GM18499 (cell line): ENCODE results near the gene KCNB1.

Experiments
- ATAC-seq: cut with Tn5 transposase; IDR thresholded peaks from one replicate; pipeline ENCODE4 v1.9.1; 2021; ENCODE audit warnings: moderate number of reproducible peaks; ENCODE audit not compliant: insufficient read depth, unreplicated experiment

Gene KCNB1

DNA sequence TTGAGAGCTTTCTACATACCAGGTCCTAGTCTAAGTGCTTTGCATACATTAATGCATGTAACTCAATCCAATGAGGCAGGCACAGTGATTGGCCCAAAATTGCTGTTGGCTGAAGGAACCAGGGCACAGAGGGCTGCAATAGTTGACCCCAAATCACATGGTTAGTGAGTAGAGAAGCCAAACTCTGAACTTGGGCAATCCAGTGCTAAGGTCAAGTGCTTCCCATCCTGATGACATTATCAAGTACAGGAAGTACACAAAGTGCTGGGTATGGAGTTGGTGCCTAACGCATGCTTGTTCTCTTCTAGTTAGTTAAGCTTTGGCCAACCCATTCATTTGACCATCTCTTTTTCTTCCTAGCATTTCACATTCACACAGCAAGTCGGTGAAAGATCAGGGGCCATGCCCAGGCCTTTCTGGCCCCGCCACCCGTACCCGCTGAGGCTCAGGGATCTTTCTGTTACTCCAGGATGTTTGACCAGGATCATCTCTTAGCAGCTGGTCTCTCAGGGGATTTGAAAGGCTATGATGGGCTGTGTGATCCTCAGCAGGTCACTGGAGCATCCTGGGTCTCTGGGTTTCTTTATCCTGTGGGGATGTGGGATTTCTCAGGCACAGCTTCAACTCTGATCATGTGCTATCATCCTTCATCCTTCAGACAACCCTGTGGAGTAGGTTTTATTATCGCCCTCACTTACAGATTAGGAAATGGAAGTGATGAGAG, 7.0 kb downstream of the KCNB1 start:
- ATAC-seq: no peak

DNA sequence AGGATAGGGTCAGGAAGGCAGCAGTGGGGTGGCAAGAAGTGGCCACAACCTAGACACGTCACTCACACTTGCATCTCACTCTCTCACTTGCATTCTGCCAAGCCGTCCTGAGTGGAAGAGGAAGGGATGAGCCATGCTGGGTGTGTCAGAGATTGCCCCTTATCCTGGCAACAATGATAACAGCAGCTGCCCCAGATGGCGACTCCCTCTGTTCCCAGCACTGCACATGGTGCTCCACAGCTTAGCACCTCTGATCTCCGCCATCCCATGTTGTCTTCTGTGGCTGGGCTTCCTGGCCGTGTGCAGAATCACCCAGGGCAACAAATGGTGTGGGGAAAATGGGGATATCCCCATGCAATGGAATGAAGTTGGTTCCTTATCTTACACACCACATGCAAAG, 11.1 kb downstream of the KCNB1 start:
- ATAC-seq: no peak

DNA sequence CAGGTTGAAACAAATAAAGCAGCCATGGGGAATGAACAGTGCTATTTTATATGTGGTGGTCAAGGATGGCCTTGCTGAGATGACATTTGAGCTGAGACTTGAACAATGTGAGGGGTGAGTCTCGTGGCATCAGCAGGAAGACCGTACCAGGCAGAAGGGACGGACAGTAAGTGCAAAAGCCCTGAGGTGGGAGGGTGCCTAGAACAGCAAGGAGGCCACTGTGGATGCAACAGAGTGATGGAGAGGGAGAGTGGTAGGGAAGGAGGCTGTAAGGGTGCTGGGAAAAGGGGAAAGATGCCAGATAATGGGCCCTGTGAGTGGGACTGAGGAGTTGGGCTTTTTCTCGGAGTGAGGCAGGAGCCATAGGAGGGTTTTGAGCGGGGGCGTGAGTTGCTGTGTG, 11.5 kb downstream of the KCNB1 start:
- ATAC-seq: no peak

DNA sequence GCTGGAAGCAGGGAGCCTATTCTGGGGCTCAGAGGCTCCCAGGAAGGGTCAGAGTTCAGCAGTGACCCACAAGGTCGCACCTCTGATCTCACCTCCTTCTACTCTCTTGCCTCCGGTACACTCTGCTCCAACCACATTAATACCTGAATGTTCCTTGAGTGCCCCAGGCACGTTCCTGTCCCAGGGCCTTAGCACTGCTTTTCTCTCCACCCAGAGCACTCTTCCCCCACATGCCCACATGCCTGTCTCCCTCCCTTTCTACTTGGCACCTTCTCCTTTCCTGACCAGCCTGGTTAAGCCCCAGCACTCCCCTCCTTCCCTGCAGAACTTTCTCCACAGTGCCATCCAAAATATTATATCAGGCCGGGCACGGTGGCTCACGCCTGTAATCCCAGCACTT, 13.4 kb downstream of the KCNB1 start:
- ATAC-seq: no peak

DNA sequence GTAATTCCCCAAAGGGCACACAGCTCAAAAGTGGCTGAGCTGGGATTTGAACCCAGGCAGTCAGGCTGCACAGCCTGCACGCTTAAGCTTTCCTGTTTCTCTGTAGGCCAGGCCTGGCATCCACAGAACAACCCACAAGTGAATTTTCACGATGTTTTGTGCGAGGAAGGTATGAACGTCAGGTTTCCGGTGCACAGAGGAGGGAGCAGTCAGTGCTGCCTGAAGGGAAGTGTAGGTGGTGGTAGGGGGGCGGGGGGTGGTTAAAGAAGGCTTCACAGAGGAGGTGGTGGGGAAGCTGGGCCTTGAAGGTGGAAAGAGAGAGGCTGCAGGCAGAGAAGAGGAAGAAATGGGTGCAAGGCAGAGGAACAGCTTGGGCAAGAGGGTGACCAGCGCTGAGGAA, 14.1 kb downstream of the KCNB1 start:
- ATAC-seq: no peak

DNA sequence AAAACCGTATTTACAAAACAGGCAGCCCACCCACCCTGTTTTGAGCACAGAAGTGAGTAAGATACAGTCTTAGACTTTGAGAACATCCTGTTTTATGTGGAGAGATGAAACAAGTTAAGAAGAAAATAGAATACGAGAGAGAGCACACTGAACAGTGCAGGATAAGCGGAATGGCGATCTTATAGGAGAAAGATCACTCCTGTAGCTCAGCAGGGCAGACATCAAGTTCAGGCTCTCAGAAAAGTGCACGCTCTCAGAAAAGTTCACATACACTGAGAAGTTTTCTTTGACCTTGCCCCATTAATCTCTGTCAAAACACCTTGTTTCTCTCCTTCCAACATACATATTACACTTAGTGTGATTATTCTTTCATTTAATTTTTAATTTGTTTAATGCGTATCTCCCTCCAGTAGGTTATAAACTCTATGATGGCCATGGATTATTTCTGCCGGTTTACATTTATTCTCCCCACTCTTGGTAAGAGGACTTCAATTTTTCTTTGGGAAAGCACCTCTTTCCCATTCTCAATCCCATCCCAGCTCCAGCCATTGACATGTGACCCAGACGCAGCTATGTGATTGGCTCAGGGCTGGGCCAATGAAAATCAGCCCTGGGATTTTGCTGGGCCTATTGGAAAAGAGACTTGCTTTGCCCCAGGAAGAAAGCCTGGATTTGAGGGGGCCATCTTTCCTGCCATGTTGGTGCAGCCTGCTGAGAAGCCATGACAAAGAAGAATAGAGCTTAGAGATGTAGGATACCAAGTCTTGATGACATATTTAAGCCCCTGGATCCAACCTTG, 16.2 kb downstream of the KCNB1 start:
- ATAC-seq: no peak

DNA sequence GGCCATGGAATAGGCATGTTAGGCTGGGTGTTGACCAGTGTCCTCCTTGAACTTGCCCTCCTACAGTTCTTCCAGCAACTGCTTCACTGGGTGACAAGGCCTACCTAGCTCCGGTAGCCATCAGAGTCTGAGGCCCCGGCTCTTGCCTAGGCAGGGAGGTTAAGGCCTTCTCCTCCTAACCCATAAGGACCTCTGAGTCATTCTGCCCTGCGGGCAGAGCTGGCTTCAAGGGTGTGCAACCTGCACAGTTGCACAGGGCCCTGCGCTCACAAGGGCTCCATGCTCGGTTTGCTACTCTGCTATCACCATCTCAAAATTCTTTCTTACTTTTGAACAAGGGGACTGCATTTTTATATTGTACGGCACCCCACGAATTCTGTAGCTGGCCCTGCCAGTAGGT, 17.9 kb downstream of the KCNB1 start:
- ATAC-seq: no peak

DNA sequence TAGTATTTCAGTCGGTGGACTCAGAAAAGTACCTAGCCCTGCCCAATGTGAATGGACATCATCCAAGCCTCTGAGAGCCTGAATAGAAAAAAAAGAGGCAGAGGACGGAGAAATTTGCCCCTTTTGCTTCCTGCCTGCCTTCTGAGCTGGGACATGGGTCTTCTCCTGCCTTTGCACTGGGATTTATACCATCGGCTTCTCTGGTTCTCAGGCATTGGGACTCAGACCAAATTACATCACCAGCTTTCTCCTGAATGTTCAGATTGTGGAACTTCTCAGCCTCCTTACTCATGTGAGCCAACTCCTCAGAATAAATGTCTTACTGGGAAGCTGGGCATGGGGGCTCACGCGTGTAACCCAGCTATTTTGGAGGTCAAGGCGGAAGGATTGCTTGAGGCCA, 19.8 kb downstream of the KCNB1 start:
- no peak for ATAC-seq

DNA sequence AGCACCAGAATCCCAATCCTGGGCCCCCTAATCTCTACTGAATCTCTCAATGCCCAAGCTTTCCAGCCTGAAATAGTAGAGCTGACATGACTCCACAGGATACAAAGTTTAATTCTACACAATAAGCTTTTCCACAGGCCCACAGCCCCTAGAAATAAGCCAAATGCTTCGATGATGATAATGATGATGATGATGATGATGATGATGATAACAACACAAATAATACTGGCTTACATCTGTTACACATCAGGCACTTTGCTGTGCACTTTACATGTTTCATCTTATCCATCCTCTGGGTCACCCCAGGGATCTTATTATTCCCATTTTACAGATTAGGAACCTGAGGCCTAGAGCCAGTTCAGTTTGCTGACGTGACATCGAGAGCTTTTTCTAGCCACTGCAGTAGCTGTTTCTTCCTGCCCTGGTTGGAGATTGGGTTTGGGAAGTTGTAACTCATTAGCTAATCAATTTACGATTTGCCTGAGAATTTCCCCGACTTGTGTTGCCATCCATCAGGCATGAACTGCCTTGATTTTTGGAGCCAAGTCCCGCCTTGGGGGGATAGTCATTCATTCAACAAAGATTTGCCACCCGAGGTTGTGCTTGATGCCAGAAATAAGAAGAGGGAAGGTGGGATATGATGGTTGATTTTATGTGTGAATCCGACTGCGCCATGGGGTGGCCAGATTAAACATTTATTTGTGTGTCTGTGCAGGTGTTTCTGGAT, 20.4 kb downstream of the KCNB1 start:
- no peak for ATAC-seq

DNA sequence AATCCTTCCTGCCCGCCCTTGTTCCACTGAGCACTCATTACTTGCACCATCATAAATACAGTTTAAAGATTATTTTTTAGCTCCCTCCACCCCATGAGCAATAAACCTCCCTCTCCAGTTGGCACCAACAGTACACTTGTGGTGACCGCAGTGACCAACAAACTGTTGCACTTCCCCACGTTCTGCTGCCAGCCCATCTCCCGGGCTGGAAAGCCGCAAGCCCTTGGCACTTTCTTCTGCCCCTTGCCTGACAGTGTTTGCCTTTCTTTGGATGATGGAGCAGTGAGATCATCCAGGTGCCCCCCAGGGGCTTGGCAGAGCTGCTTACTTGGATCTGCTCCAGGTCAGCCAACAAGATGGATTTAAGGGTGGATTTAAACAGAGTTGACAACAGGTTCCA, 21.6 kb downstream of the KCNB1 start:
- ATAC-seq: no peak

DNA sequence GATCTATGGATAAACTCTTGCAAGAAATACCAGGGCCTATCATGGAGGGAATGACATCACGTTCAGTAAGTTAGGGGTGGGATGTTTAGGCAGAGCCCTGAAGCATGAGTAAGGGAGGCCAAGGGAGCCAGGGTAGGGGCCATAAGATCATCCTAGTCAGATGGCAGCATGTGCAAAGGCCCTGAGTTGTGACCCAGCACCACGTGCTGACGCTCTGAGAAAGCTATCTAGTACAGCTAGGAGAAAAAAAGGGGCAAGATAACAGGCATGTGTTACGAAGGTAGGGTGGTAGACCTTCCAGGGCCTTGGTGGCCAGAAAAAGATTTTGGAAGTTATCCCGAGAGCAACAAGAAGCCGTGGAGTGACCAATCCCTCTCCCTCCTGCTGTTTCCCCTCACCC, 22.3 kb downstream of the KCNB1 start:
- ATAC-seq: no peak

DNA sequence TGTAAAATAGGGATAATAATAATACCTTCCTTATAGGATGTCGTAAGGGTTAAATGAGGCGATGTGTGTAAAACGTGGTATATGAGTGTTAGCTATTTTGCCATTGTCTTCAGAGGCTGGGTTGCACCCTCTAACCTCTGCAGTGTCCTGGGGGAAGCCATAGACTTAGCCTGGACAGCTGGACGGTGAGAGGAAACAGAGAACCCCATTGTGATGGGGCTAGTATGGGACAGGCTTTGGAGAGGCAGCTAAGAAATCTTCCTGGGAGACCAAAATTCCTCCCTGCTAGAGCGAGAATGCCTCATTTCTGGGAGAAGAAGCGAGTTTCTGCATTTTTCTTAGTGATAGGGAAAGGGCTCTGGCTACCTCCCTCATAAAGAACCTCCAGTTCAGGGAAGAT, 22.8 kb downstream of the KCNB1 start:
- no peak for ATAC-seq

DNA sequence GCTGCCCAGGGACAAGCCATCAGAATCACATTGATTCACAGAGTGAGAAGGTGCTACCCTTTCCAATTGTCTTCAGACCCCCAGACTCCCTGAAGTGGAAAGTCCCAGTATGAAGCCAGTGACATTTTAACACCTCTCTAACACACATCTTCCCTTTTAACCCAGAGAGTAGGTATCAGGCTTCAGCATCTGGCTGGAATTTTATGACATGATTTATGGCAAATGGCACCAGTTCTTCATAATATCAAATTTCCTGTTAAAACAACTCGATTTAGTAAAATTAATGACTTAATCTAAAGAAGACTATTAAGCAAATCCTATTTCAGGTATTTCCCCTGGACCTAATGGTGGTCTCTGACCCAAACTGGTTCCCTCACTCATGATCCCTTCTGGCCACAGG, 25.0 kb downstream of the KCNB1 start:
- ATAC-seq: no peak

DNA sequence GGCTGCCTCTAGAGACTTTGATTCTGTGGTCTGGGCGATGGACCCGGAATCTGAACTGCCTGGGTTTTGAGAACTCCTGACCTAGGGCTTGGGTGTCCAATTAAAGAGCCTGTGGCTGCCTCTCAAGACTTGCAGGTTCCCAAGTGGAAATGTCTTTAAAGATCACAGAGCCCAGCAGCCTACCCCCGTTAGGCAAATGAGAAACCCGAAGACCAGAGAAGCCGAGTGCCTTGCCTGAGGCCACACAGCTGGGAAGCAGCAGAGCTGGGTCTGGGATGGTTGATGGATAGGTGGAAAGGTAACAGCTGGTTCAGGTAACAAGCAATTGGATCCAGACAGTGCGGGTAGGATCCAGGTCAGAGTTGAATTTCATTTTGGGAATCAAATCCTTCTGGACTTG, 25.8 kb downstream of the KCNB1 start:
- ATAC-seq: no peak

DNA sequence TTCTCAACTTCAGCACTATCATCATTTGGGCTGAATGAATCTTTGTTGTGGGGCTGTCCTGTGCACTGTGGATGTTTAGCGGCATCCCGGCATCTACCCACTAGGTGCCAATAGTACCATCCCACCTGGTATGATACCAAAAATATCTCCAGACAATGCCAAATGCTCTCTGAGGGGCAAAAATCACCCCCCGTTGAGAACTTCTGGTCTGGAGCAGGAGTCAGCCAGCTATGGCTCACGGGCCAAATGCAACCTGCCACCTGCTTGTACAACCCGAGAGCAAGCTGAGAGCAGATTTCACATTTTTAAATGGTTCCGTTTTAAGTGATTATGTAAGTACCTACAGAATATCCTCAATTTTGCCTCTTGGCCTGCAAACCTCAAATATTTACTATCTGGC, 26.8 kb downstream of the KCNB1 start:
- no peak for ATAC-seq

DNA sequence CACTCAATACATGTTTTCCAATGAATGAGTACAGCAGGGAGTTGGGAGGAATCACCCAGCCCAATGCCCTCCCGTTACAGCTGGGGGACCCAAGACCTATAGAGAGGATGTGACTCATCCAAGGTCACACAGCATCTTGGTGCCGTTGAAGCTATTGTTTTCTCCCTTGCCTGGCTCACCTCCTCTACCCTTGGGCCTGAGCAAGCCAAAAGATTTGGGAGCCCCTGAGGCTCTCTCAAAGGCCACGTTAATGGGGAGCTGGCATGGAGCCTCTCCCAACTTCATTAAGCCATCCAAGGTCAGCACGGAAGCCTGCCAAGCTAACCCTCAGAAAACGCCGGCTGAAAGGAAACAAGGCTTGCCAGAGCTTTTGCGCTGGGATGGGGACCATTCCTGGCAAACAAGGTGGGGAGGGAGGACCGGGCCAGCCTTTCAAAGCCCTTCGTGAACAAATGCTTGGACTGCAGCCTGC, 30.4 kb downstream of the KCNB1 start:
- ATAC-seq: no peak

DNA sequence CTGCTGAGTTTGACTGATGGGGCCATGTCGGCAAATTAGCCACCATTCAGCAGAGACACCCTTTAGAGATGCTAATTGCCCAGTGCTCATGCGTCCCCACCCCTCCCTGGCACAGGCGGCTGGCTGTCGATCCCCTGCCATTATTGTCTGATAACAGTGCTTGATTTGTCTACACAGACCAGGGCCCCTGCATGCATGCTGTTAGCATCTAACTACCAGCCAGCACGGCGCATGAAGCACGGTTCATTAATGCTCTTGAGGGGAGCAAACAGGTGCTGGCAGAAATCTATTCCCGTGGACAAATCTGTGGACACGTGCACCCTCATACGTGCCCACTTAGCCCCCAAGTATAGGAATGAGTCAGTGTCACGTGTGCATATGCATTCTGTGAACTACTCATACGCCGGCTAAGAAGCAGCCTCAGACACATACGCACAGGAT, 32.2 kb downstream of the KCNB1 start:
- no peak for ATAC-seq

DNA sequence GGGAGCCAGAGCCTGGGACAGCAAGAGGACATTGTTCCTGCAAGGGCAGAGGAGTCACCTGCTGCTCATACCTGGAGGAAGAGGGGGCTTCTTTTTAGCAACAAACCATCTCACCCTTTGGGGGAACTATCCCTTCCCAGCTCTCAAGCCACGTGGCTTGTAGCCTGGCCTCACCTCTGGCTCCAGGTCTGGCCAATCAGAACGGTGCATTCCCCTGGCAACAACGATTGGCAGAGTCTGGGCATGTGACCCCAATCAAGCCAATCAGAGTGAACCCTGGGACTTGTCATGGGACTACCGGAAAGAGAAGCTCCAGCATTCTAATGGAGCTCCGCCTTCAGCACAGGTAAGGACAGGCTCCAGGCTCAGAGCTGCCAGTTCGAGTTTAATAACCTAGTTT, 33.6 kb downstream of the KCNB1 start:
- ATAC-seq: no peak

DNA sequence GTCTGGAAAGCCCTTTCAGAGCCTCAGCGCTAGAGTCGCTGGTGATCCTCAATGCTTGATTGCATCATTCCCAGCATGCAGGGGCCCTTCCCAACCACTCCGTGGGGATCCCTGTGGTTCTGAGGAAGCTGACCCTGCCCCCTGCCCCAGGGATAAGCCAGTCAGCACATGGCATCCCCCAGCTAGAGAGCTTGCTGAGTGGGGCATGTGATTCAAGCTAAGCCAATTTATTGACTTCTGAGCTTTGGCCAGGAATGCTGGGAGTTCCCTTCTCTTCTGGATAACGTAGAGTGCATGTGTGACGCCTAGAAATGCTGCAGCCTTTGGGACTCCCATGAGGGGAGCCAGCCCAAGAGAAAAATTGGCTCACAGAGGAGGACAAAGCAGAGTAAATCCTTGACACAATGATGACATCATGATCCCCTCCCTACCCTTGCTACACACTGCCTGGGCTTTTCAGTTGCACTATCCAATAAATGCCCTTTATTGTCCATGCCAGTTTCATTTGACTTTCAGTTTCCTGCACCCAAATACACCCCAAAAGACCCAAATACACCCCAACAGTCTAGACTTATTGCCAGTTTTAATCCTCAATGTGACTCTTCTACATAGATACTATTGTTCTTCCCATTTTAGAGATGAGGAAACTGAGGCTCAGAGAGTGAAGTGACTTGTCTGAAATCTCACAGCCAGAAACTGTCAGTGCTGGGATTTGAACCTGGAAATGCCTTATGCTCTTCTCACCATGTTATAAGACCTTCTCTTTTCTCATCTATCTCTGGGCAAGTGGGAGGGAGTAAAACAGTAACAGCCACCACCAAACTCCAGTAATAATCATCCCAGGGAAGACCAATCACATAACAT, 34.3 kb downstream of the KCNB1 start:
- ATAC-seq: no peak

DNA sequence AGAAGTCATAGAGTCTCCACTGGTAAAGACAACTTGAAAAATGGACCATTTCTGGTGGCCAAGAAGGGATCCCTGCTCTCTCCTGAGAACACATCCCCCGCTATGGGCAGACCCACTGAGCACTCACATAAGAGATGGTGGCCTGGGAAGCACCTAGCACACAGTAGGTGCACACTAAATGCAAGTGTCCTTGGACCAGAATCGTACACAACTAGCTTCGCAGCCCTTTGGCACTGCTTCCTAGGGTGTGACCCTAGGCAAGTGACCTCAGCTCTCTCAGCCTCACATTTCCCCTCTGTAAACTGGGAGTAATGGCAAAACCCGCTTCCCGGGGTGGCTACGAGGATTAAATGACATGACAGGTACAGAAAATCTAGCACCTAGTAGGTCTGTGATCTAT, 35.1 kb downstream of the KCNB1 start:
- ATAC-seq: no peak
